ENCODE results near the gene OR2A12.

GRCh38 chr7:144063710-144064109, 22.4 kb upstream of the OR2A12 start:
- TF ChIP-seq CTCF (IDR thresholded peaks at IDR 0.05) (peak in 1 of 6 experiments; percentile 6), POLR2A (IDR thresholded peaks at IDR 0.05) (no peak)
